ENCODE measurements around the gene NFATC2.

GRCh38 chr20:51470907-51471411 lies 71.6 kb downstream of the NFATC2 start:
- TF ChIP-seq, protein P1, sequence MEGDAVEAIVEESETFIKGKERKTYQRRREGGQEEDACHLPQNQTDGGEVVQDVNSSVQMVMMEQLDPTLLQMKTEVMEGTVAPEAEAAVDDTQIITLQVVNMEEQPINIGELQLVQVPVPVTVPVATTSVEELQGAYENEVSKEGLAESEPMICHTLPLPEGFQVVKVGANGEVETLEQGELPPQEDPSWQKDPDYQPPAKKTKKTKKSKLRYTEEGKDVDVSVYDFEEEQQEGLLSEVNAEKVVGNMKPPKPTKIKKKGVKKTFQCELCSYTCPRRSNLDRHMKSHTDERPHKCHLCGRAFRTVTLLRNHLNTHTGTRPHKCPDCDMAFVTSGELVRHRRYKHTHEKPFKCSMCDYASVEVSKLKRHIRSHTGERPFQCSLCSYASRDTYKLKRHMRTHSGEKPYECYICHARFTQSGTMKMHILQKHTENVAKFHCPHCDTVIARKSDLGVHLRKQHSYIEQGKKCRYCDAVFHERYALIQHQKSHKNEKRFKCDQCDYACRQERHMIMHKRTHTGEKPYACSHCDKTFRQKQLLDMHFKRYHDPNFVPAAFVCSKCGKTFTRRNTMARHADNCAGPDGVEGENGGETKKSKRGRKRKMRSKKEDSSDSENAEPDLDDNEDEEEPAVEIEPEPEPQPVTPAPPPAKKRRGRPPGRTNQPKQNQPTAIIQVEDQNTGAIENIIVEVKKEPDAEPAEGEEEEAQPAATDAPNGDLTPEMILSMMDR (conservative IDR thresholded peaks at IDR 0.05; ENCODE audit: low read depth, low read length), result no peak
- TF ChIP-seq RCOR1 (IDR thresholded peaks at IDR 0.05; ENCODE audit: insufficient replicate concordance, low read length) (no peak), BHLHE40 (IDR thresholded peaks at IDR 0.05; ENCODE audit: low read depth, low read length) (no peak), MAFK (IDR thresholded peaks at IDR 0.05; ENCODE audit: low read depth, low read length) (no peak), RAD21 (IDR thresholded peaks at IDR 0.05; ENCODE audit: low read length) (no peak), SMC3 (IDR thresholded peaks at IDR 0.05; ENCODE audit: low read depth, low read length) (no peak), POLR2A (IDR thresholded peaks at IDR 0.05; ENCODE audit: low read depth, low read length) (no peak), FOS (IDR thresholded peaks at IDR 0.05; ENCODE audit: low read depth, low read length) (no peak), CEBPB (IDR thresholded peaks at IDR 0.05; ENCODE audit: low read depth, low read length) (no peak), MXI1 (IDR thresholded peaks at IDR 0.05; ENCODE audit: borderline replicate concordance, low read depth, low read length) (no peak), RFX5 (IDR thresholded peaks at IDR 0.05; ENCODE audit: low read depth, low read length) (no peak), NFE2L2 (IDR thresholded peaks at IDR 0.05; ENCODE audit: low read depth, low read length) (no peak), CHD1 (IDR thresholded peaks at IDR 0.05; ENCODE audit: low read depth, low read length) (no peak)
- TF ChIP-seq, protein P2, sequence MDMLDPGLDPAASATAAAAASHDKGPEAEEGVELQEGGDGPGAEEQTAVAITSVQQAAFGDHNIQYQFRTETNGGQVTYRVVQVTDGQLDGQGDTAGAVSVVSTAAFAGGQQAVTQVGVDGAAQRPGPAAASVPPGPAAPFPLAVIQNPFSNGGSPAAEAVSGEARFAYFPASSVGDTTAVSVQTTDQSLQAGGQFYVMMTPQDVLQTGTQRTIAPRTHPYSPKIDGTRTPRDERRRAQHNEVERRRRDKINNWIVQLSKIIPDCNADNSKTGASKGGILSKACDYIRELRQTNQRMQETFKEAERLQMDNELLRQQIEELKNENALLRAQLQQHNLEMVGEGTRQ (IDR thresholded peaks at IDR 0.05; ENCODE audit: low read depth, low read length), result no peak

All from IMR-90 (cell line).